Measurements from ENCODE around the gene NISCH. TPM values are rescaled to one million over a fixed set of nuclear protein-coding genes. Genes with fewer than 3 reads are reported as not detected.

The NISCH gene
- total RNA-seq, 1 experiment from 2014 or later: 60.4 TPM

- H3K4me1 ChIP-seq (ENCODE audit: insufficient read depth, low read length): no peaks in the 10 kb centered on the region
- no peaks in the 10 kb centered on the region for H3K79me2 ChIP-seq (ENCODE audit: low read length)
- ChIA-PET CTCF (no interaction called here), POLR2A (ENCODE audit: unreplicated experiment) (no interaction called here)
- DNase-seq (no peak), ATAC-seq (peak; percentile 15)
- H3K36me3 ChIP-seq (ENCODE audit: low read depth, low read length): no peaks in the 10 kb centered on the region
- TF ChIP-seq EZH2 (IDR thresholded peaks at IDR 0.05; ENCODE audit: low read length, unreplicated experiment) (no peak), EZH2phosphoT487 (IDR thresholded peaks at IDR 0.05; ENCODE audit: borderline replicate concordance, low read length) (no peak), CTCF (conservative IDR thresholded peaks at IDR 0.05; ENCODE audit: low read depth, low read length) (no peak)
- H3K9me3 ChIP-seq (ENCODE audit: low read length): no peaks in the 10 kb centered on the region
- H3F3A ChIP-seq (ENCODE audit: low read length, unreplicated experiment): no peaks in the 10 kb centered on the region
- no peak overlapping the region for H3K4me2 ChIP-seq (ENCODE audit: low read length)
- intact Hi-C loops (cut with micrococcal nuclease): no loop called here
- H4K20me1 ChIP-seq (ENCODE audit: low read length): no peaks in the 10 kb centered on the region
- no peak overlapping the region for H2AFZ ChIP-seq (ENCODE audit: low read length)
- no peak overlapping the region for H3K27ac ChIP-seq (ENCODE audit: low read length)
- BruUV-seq (replicated peaks): no TSS peak
- H3K4me3 ChIP-seq (ENCODE audit: low read length): no peak overlapping the region
- H3K9ac ChIP-seq (ENCODE audit: low read length): no peak overlapping the region
- no peaks in the 10 kb centered on the region for H3K9me2 ChIP-seq (replicated peaks; ENCODE audit: low read length)
- H3K27me3 ChIP-seq (ENCODE audit: low read length): no peaks in the 10 kb centered on the region
Observed at GRCh38 chr3:52515192-52515591, 59.8 kb downstream of the NISCH start.

- CTCF ChIA-PET: no interaction called here
- Histone ChIP-seq H3K36me3 (ENCODE audit: low read depth, low read length) (no peaks in the 10 kb centered on the region), H3K79me2 (ENCODE audit: low read length) (no peaks in the 10 kb centered on the region), H3K9me2 (replicated peaks; ENCODE audit: low read length) (no peaks in the 10 kb centered on the region), H3F3A (ENCODE audit: low read length, unreplicated experiment) (no peaks in the 10 kb centered on the region), H3K4me2 (ENCODE audit: low read length) (no peak overlapping the region), H3K27ac (ENCODE audit: low read length) (no peak overlapping the region), H3K4me1 (ENCODE audit: insufficient read depth, low read length) (no peaks in the 10 kb centered on the region), H3K27me3 (ENCODE audit: low read length) (no peaks in the 10 kb centered on the region), H3K9me3 (ENCODE audit: low read length) (no peaks in the 10 kb centered on the region), H4K20me1 (ENCODE audit: low read length) (no peaks in the 10 kb centered on the region), H3K4me3 (ENCODE audit: low read length) (no peak overlapping the region), H2AFZ (ENCODE audit: low read length) (no peak overlapping the region), H3K9ac (ENCODE audit: low read length) (no peak overlapping the region)
- no peak for DNase-seq
- no peak for ATAC-seq
- intact Hi-C loops (cut with micrococcal nuclease): no loop called here
- POLR2A ChIA-PET (ENCODE audit: unreplicated experiment): no interaction called here
- no peak for TF ChIP-seq EZH2 (IDR thresholded peaks at IDR 0.05; ENCODE audit: low read length, unreplicated experiment)
- no peak for TF ChIP-seq CTCF (conservative IDR thresholded peaks at IDR 0.05; ENCODE audit: low read depth, low read length)
- TF ChIP-seq EZH2phosphoT487 (IDR thresholded peaks at IDR 0.05; ENCODE audit: borderline replicate concordance, low read length): no peak
- BruUV-seq (replicated peaks): no TSS peak
Observed at GRCh38 chr3:52516509-52517195, 61.2 kb downstream of the NISCH start.

Measured in PC-3 (cell line).